Mucosa of stomach (tissue), 1 donor: ENCODE data around the gene ITGAL.
"Not testable (repeated sequence)": the region's sequence is repeated elsewhere in the genome, so short reads cannot be mapped to it uniquely, and the experiment has no call there.

ENCODE experiments used
- H3K27me3 ChIP-seq: one replicate; pipeline ENCODE4 v1.7.0; 2013; ENCODE audit warnings: mild to moderate bottlenecking, low read length; ENCODE audit not compliant: control insufficient read depth, insufficient read depth
- H3K36me3 ChIP-seq: one replicate; pipeline ENCODE4 v1.7.0; 2013; ENCODE audit warnings: low read length; ENCODE audit not compliant: control insufficient read depth, insufficient read depth
- H3K4me1 ChIP-seq: one replicate; pipeline ENCODE4 v1.7.0; 2013; ENCODE audit warnings: mild to moderate bottlenecking, low read length; ENCODE audit not compliant: control insufficient read depth, insufficient read depth
- H3K4me3 ChIP-seq: one replicate; pipeline ENCODE4 v1.7.0; 2013; ENCODE audit warnings: low read length
- H3K9ac ChIP-seq: one replicate; pipeline ENCODE4 v1.7.0; 2013; ENCODE audit warnings: mild to moderate bottlenecking, low read length, moderate library complexity
- H3K9me3 ChIP-seq: one replicate; pipeline ENCODE4 v1.7.0; 2013; ENCODE audit warnings: mild to moderate bottlenecking, low read length, moderate library complexity; ENCODE audit not compliant: control insufficient read depth
- donor health status: Pancreatic carcinoma.

ITGAL gene

DNA sequence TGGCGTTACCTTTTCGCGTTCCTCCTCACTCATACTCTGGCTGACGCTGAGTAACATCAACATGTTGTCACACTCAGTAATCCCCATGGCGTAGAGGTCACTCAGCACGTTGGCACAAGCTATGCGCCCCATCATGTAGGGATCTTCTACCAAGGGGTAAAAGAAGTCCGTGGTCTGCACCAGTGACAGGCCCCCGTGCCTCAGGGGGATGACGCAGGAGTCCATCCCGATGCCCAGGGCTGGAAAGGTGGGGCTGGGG is 27.5 kb upstream of the ITGAL start:
- peak overlapping the region; percentile 98 for H3K4me3 ChIP-seq
- peak overlapping the region; percentile 97 for H3K9ac ChIP-seq
- no peaks in the 10 kb centered on the region for H3K27me3 ChIP-seq
- no peaks in the 10 kb centered on the region for H3K36me3 ChIP-seq
- peaks cover 37% of the 10 kb centered on the region for H3K4me1 ChIP-seq
- H3K9me3 ChIP-seq: no peaks in the 10 kb centered on the region

DNA sequence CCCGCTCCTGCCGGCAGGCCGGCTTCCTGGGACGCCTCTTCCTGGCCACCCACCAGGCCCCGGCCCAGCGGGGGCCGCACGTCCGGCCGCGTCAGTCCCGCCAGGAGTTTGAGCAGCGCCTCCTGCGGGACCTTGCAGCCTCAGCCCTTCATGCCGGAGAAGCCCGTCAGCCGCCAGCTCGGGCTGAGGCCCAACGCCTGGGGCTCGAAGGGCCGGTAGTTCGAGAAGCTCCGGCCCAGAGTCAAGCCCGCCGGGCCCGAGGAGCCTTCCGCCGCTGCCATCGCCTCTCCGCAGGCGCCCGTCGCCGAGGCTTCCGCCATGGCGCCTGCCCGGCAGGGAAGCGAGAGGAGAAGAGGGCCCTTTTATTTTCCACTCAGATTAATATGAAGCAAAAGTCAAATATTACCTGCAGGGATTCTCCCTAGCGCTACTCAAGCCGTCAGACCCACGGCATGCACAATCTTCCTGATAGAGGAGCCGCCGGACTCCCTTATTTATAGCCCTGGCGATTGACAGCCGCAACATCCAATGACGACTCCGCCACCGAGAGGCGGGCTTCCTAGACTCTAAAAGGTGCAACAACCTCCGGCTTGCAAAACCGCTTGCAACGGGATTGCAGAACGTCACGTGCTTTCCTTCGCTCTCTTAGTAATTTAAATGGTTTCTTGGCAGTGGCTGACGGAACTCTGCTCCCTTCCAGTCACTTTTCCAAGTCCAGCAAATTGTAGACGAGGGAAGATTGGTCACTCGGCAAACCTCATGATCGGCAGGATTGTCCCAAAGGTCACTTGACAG is 26.9 kb upstream of the ITGAL start, which contains the start of gene SEPHS2:
Gene SEPHS2 (minus strand): TSS at position 467 of the 795 bp plus-strand sequence. CDS start 147 bp downstream, at position 320.
- Histone ChIP-seq H3K36me3 (no peaks in the 10 kb centered on the region), H3K27me3 (no peaks in the 10 kb centered on the region), H3K9ac (peak within 1 kb of the TSS; percentile 97), H3K4me1 (peaks cover 37% of the 10 kb centered on the region), H3K4me3 (peak within 1 kb of the TSS; percentile 98), H3K9me3 (no peaks in the 10 kb centered on the region)

DNA sequence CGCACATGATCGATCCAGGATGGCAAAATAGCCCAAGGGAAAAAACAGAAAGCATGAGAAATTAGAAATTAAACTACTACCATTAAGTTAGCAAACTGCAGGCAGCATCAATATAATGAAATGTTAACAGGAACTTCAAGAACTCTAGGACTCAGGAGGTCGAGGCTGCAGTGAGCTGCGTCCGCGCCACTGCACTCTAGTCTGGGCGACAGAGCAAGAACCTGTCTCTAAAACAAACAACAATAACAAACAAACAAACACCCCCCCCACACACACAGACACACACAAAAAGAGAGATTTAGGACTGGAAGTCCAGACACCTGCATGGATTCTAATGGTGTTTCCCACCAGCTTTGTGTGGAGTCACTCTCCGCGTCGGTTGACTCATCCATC is 26.3 kb upstream of the ITGAL start:
- H3K27me3 ChIP-seq: no peaks in the 10 kb centered on the region
- peaks cover 37% of the 10 kb centered on the region for H3K4me1 ChIP-seq
- no peaks in the 10 kb centered on the region for H3K9me3 ChIP-seq
- peak overlapping the region; percentile 97 for H3K9ac ChIP-seq
- H3K36me3 ChIP-seq: no peaks in the 10 kb centered on the region
- H3K4me3 ChIP-seq: peak overlapping the region; percentile 98

DNA sequence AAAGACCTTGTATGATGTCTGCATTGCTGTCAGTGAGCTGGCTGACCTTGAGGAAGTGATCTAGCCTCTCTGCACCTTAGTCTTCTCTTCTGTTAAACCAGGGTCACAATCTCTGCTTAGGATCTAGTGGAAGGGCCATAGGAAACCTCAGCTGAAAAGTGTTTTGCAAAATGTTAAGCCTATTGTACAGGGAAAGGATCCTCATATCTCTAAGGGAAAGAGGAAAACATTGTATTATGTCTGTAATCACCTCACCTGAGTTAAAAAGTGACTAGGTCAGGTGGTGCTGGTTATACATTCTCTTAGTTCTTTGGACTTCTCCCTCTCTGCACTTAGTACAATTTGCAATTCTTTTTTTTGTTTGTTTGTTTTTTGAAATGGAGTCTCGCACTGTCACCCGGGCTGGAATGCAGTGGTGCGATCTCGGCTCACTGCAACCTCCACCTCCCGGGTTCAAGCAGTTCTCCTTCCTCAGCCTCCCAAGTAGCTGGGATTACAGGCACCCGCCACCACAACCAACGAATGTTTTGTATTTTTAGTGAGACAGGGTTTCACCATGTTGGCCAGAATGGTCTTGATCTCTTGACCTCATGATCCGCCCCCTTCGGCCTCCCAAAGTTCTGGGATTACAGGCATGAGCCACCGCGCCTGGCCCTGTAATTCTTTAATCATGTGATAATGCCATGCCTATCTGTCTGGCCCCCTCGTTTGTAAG is 24.9 kb upstream of the ITGAL start:
- H3K9me3 ChIP-seq: no peaks in the 10 kb centered on the region
- H3K4me1 ChIP-seq: peaks cover 42% of the 10 kb centered on the region
- H3K27me3 ChIP-seq: no peaks in the 10 kb centered on the region
- no peak overlapping the region for H3K4me3 ChIP-seq
- no peak overlapping the region for H3K9ac ChIP-seq
- no peaks in the 10 kb centered on the region for H3K36me3 ChIP-seq

DNA sequence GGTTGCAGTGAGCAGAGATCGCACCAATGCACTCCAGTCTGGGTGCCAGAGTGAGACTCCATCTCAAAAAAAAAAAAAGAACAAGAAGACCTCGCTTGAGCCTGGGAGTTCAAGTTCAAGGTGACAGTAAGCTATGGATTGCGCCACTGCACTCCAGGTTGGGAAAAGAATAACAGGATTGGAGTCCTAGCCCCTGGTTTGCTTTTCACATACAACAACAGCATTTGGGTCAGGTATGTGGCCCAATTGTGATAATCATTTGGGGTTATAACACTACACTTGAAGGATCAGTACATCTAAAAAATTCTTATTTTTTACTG is 23.5 kb upstream of the ITGAL start:
- H3K36me3 ChIP-seq: no peaks in the 10 kb centered on the region
- H3K27me3 ChIP-seq: no peaks in the 10 kb centered on the region
- no peaks in the 10 kb centered on the region for H3K9me3 ChIP-seq
- peaks cover 42% of the 10 kb centered on the region for H3K4me1 ChIP-seq
- no peak overlapping the region for H3K4me3 ChIP-seq
- H3K9ac ChIP-seq: no peak overlapping the region

DNA sequence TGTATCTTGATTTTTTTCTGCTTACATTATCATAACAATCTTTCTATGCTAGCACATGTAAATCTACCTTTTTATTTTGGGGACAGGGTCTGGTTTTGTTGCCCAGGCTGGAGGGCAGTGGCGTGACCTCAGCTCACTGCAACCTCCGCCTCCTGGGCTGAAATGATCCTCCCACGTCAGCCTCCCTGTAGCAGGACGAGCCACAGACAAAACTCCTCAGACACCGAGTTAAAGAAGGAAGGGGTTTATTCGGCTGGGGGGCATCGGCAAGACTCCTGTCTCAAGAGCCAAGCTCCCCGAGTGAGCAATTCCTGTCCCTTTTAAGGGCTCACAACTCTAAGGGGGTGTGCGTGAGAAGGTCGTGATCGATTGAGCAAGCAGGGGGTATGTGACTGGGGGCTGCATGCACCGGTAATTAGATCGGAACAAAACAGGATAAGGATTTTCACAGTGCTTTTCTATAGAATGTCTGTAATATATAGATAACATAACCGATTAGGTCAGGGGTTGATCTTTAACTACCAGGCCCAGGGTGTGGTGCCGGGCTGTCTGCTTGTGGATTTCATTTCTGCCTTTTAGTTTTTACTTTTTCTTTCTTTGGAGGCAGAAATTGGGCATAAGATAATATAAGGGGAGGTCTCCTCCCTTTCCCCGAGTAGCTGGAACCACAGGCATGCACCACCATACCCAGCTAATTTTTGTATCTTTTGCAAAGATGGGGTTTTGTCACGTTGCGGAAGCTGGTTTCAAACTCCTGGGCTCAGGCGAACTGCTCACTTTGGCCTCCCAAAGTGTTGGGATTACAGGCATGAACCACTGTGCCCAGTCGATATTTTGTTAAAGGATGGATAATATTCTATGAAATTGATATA is 19.6 kb upstream of the ITGAL start:
- not testable (repeated sequence) for H3K36me3 ChIP-seq, H3K9me3 ChIP-seq, H3K9ac ChIP-seq, H3K4me3 ChIP-seq, H3K27me3 ChIP-seq
- peaks cover 16% of the 10 kb centered on the region for H3K4me1 ChIP-seq

DNA sequence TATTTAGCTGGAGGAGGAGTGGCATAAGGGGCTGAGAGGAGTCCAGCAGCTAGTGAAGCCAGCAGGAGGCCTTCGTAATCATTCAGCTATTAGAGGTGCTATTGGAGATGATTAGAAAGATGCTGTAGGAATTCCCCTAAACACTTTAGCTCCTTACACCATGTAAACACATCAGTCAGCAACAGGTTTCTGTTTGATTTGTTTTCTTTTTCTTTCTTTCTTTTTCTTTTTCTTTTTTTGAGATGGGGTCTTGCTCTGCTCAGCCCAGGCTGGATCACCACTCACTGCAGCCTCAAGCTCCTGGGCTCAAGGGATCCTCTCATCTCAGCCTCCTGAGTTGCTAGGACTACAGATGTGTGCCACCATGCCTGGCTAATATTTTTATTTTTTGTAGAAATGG is 16.2 kb upstream of the ITGAL start:
- Histone ChIP-seq H3K27me3 (no peaks in the 10 kb centered on the region), H3K36me3 (no peaks in the 10 kb centered on the region), H3K9me3 (no peaks in the 10 kb centered on the region)

DNA sequence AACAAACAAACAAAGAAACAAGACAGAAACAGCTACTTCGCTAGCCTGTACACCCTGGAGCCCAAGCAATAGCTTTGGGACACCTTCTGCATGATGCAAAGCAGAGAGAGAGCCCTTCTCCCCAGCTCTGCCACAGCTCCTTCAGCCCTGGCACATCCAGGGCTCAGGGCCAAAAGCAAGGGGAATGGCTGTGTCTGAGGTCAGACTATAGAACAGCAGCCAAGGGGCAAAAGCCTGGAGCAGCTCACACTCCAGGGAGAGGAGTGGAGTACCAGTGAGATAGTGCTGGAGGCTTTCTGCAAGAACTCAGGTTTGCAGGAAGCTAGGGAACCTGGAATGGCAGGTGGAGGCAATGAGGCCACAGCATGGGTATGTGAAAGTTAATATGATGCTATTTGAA is 15.3 kb upstream of the ITGAL start:
- Histone ChIP-seq H3K9ac (no peak overlapping the region), H3K4me1 (peaks cover 2% of the 10 kb centered on the region), H3K9me3 (no peaks in the 10 kb centered on the region), H3K4me3 (no peak overlapping the region), H3K36me3 (no peaks in the 10 kb centered on the region), H3K27me3 (no peaks in the 10 kb centered on the region)

More for the DNA sequence above, 16.2 kb upstream of the ITGAL start:
- peaks cover 5% of the 10 kb centered on the region for H3K4me1 ChIP-seq
- H3K9ac ChIP-seq: no peak overlapping the region
- H3K4me3 ChIP-seq: no peak overlapping the region

DNA sequence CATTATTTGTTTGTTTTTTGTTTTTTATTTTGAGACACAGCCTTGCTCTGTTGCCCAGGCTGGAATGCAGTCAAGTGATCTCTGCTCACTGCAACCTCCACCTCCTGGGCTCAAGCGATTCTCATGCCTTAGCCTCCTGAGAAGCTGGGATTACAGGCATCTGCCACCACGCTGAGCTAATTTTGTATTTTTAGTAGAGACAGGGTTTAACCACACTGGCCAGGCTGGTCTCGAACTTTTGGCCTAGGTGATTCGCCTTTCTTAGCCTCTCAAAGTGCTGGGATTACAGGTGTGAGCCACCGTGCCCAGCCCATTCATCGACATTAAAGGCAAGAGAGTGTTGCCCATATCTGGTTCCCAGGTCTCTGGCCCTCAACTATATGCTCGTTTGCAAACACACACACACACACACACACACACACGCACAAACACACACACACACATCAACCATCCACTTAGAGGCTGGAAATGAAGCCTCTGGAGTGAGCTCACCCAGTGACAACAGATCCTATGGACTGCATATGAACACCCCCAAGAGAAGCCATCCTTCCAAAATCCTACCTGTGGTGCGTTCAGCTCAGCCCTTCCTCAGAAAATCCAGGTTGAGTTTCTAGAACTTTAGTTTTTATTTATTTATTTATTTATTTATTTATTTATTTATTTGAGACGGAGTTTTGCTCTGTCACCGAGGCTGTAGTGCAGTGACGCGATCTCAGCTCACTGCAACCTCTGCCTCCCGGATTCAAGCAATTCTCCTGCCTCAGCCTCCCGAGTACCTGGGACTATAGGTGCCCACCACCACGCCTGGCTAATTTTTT is 14.6 kb upstream of the ITGAL start:
- H3K9me3 ChIP-seq: no peaks in the 10 kb centered on the region
- no peak overlapping the region for H3K9ac ChIP-seq
- no peak overlapping the region for H3K4me3 ChIP-seq
- no peaks in the 10 kb centered on the region for H3K36me3 ChIP-seq
- H3K27me3 ChIP-seq: no peaks in the 10 kb centered on the region
- H3K4me1 ChIP-seq: no peaks in the 10 kb centered on the region

DNA sequence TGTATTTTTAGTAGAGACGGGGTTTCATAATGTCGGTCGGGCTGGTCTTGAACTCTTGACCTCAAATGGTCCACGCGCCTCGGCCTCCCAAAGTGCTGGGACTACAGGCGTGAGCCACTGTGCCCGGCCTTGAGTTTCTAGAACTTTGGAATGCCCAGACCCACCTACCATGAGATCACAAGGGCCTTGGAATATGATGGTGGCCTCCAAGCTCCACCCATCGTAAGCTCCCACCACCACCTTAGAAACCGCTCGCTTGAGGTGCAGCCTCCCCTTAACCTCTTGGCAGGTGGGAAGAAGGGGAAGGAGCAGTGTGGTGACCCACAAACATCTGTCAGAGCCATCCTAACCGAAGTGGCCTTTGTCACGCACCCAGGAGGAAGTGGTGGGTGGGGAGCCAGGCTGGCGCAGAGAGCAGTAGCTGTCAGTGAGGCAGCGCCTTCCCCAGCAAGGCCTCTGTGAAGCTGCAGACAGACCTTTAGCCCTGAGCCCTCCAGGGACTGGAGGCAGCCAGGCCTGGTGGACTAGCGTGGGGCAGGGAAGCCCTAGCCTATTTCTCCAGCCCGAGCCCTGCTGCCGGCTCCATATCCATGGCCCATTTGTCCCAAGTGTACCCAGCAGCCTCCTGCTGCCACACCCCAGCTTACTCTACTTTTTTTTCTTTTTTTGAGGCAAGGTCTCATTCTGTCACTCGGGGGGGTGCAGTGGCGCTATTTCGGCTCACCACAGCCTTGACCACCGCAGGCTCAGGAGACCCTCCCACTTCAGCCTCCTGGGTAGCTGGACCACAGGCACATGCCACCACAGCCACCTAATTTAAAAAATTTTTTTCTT is 13.8 kb upstream of the ITGAL start:
- Histone ChIP-seq H3K36me3 (no peaks in the 10 kb centered on the region), H3K4me3 (no peak overlapping the region), H3K9me3 (no peaks in the 10 kb centered on the region), H3K27me3 (no peaks in the 10 kb centered on the region), H3K9ac (no peak overlapping the region), H3K4me1 (no peaks in the 10 kb centered on the region)

DNA sequence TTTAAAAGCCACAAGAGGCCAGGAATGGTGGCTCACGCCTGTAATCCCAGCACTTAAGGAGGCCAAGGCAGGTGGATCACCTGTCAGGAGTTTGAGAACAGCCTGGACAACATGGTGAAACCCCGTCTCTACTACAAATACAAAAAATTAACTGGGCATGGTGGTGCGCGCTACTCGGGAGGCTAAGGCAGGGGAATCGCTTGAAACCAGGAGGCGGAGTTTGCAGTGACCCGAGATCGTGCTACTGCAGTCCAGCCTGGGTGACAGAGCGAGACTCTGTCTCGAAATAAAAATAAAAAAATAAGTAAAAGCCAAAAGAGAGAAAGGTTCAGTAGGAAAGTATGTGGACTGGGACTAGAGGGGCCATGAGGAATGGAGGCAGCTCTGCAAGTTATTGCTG is 13.1 kb upstream of the ITGAL start:
- H3K36me3 ChIP-seq: no peaks in the 10 kb centered on the region
- H3K4me3 ChIP-seq: no peak overlapping the region
- no peaks in the 10 kb centered on the region for H3K4me1 ChIP-seq
- H3K9ac ChIP-seq: no peak overlapping the region
- no peaks in the 10 kb centered on the region for H3K27me3 ChIP-seq
- H3K9me3 ChIP-seq: no peaks in the 10 kb centered on the region
